Measurements from ENCODE around the gene RTN4R. TPM values are rescaled to one million over a fixed set of nuclear protein-coding genes. Genes with fewer than 3 reads are reported as not detected.

RTN4R gene
- total and polyA plus RNA-seq, 2 experiments from 2014 or later = 10.6 to 38.4 TPM

DNA sequence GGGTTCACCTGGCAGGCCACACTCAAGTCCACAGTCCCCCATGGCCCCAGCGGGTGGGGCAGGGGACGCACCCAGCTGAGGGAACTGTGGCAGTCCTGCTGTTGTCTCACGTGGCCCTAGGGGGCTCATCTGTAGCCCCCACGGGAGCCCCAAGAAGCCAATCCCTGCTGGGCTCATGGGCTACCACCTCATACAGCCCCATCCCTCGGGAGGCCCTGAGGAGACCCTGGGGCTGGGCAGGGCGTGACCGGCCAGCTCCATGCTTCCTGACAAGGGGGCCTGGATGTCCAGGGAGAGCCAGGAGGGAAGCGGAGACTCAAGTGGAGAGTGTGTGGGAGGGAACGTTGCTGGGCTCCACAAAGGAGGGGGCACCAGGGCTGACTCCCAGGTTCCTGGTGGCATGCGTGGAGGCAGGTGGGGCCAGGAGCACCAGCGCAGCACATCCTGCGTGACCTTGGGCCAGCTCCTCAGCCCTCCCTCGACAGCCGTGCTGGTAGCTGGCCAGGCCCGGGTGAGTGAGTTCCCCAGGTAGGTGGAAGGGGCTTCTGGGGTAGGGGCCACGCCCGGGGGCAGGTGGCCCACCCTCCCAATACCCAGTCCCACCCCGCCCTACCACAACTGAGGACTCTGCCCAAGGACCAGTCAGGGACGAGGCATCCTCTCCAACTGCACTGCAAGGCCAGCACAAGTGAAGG, 7.9 kb downstream of the RTN4R start:
- Mint-ChIP-seq H3K36me3 (ENCODE audit: low read depth) (no peaks in the 10 kb centered on the region), H3K27ac (no peak overlapping the region), H3K9me3 (no peaks in the 10 kb centered on the region), H3K4me1 (peaks cover 7% of the 10 kb centered on the region; the same call in 2 of the 3 replicates), H3K4me3 (no peak overlapping the region), H3K27me3 (ENCODE audit: insufficient read depth, low read depth, poor library complexity) (peaks cover 2% of the 10 kb centered on the region)
- no peak overlapping the region for H2AFZ ChIP-seq
- H3K27ac ChIP-seq (ENCODE audit: low read depth) = no peak overlapping the region
- H3K4me2 ChIP-seq = no peak overlapping the region
- H3K4me3 ChIP-seq = no peak overlapping the region
- no peaks in the 10 kb centered on the region for H3K27me3 ChIP-seq (ENCODE audit: insufficient read depth)
- H3F3A ChIP-seq (replicated peaks; ENCODE audit: low read depth) = no peaks in the 10 kb centered on the region
- no peaks in the 10 kb centered on the region; the same call in 1 of the 2 replicates for H4K20me1 ChIP-seq (replicated peaks; ENCODE audit: insufficient read depth)
- ATAC-seq (no peak), DNase-seq (ENCODE audit: low spot score) (no peak)
- H3K9me2 ChIP-seq (ENCODE audit: insufficient read depth) = no peaks in the 10 kb centered on the region
- no peaks in the 10 kb centered on the region for H3K4me1 ChIP-seq (ENCODE audit: insufficient read depth)
- no peak for TF ChIP-seq STAT1 (IDR thresholded peaks at IDR 0.05; ENCODE audit: unreplicated experiment)
- TF ChIP-seq NANOG (IDR thresholded peaks at IDR 0.05; ENCODE audit: borderline replicate concordance) = no peak
- no peak for TF ChIP-seq ZNF331 (CRISPR knock-in tag; IDR thresholded peaks at IDR 0.05; ENCODE audit: low read depth)
- no peak for TF ChIP-seq JUNB (IDR thresholded peaks at IDR 0.05; ENCODE audit: unreplicated experiment)
- TF ChIP-seq, protein P1, sequence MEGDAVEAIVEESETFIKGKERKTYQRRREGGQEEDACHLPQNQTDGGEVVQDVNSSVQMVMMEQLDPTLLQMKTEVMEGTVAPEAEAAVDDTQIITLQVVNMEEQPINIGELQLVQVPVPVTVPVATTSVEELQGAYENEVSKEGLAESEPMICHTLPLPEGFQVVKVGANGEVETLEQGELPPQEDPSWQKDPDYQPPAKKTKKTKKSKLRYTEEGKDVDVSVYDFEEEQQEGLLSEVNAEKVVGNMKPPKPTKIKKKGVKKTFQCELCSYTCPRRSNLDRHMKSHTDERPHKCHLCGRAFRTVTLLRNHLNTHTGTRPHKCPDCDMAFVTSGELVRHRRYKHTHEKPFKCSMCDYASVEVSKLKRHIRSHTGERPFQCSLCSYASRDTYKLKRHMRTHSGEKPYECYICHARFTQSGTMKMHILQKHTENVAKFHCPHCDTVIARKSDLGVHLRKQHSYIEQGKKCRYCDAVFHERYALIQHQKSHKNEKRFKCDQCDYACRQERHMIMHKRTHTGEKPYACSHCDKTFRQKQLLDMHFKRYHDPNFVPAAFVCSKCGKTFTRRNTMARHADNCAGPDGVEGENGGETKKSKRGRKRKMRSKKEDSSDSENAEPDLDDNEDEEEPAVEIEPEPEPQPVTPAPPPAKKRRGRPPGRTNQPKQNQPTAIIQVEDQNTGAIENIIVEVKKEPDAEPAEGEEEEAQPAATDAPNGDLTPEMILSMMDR (conservative IDR thresholded peaks at IDR 0.05; ENCODE audit: low read depth in 2 of 2) = no peak
- TF ChIP-seq EZH2 (IDR thresholded peaks at IDR 0.05; ENCODE audit: low read depth, unreplicated experiment) = no peak
- TF ChIP-seq EZH2phosphoT487 (IDR thresholded peaks at IDR 0.05; ENCODE audit: unreplicated experiment) = no peak
- TF ChIP-seq POLR2AphosphoS5 (IDR thresholded peaks at IDR 0.05; ENCODE audit: low read depth) = no peak
- no peak for TF ChIP-seq CREB1 (CRISPR knock-in tag; IDR thresholded peaks at IDR 0.05; ENCODE audit: low read depth)
- TF ChIP-seq, protein P2, sequence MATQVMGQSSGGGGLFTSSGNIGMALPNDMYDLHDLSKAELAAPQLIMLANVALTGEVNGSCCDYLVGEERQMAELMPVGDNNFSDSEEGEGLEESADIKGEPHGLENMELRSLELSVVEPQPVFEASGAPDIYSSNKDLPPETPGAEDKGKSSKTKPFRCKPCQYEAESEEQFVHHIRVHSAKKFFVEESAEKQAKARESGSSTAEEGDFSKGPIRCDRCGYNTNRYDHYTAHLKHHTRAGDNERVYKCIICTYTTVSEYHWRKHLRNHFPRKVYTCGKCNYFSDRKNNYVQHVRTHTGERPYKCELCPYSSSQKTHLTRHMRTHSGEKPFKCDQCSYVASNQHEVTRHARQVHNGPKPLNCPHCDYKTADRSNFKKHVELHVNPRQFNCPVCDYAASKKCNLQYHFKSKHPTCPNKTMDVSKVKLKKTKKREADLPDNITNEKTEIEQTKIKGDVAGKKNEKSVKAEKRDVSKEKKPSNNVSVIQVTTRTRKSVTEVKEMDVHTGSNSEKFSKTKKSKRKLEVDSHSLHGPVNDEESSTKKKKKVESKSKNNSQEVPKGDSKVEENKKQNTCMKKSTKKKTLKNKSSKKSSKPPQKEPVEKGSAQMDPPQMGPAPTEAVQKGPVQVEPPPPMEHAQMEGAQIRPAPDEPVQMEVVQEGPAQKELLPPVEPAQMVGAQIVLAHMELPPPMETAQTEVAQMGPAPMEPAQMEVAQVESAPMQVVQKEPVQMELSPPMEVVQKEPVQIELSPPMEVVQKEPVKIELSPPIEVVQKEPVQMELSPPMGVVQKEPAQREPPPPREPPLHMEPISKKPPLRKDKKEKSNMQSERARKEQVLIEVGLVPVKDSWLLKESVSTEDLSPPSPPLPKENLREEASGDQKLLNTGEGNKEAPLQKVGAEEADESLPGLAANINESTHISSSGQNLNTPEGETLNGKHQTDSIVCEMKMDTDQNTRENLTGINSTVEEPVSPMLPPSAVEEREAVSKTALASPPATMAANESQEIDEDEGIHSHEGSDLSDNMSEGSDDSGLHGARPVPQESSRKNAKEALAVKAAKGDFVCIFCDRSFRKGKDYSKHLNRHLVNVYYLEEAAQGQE (IDR thresholded peaks at IDR 0.05; ENCODE audit: unreplicated experiment) = no peak
- TF ChIP-seq ZNF114 (CRISPR knock-in tag; IDR thresholded peaks at IDR 0.05) = no peak
- TF ChIP-seq, protein P3, sequence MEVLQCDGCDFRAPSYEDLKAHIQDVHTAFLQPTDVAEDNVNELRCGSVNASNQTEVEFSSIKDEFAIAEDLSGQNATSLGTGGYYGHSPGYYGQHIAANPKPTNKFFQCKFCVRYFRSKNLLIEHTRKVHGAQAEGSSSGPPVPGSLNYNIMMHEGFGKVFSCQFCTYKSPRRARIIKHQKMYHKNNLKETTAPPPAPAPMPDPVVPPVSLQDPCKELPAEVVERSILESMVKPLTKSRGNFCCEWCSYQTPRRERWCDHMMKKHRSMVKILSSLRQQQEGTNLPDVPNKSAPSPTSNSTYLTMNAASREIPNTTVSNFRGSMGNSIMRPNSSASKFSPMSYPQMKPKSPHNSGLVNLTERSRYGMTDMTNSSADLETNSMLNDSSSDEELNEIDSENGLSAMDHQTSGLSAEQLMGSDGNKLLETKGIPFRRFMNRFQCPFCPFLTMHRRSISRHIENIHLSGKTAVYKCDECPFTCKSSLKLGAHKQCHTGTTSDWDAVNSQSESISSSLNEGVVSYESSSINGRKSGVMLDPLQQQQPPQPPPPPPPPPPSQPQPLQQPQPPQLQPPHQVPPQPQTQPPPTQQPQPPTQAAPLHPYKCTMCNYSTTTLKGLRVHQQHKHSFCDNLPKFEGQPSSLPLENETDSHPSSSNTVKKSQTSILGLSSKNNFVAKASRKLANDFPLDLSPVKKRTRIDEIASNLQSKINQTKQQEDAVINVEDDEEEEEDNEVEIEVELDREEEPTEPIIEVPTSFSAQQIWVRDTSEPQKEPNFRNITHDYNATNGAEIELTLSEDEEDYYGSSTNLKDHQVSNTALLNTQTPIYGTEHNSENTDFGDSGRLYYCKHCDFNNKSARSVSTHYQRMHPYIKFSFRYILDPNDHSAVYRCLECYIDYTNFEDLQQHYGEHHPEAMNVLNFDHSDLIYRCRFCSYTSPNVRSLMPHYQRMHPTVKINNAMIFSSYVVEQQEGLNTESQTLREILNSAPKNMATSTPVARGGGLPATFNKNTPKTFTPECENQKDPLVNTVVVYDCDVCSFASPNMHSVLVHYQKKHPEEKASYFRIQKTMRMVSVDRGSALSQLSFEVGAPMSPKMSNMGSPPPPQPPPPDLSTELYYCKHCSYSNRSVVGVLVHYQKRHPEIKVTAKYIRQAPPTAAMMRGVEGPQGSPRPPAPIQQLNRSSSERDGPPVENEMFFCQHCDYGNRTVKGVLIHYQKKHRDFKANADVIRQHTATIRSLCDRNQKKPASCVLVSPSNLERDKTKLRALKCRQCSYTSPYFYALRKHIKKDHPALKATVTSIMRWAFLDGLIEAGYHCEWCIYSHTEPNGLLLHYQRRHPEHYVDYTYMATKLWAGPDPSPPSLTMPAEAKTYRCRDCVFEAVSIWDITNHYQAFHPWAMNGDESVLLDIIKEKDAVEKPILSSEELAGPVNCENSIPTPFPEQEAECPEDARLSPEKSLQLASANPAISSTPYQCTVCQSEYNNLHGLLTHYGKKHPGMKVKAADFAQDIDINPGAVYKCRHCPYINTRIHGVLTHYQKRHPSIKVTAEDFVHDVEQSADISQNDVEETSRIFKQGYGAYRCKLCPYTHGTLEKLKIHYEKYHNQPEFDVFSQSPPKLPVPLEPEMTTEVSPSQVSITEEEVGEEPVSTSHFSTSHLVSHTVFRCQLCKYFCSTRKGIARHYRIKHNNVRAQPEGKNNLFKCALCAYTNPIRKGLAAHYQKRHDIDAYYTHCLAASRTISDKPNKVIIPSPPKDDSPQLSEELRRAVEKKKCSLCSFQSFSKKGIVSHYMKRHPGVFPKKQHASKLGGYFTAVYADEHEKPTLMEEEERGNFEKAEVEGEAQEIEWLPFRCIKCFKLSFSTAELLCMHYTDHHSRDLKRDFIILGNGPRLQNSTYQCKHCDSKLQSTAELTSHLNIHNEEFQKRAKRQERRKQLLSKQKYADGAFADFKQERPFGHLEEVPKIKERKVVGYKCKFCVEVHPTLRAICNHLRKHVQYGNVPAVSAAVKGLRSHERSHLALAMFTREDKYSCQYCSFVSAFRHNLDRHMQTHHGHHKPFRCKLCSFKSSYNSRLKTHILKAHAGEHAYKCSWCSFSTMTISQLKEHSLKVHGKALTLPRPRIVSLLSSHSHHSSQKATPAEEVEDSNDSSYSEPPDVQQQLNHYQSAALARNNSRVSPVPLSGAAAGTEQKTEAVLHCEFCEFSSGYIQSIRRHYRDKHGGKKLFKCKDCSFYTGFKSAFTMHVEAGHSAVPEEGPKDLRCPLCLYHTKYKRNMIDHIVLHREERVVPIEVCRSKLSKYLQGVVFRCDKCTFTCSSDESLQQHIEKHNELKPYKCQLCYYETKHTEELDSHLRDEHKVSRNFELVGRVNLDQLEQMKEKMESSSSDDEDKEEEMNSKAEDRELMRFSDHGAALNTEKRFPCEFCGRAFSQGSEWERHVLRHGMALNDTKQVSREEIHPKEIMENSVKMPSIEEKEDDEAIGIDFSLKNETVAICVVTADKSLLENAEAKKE (CRISPR knock-in tag; IDR thresholded peaks at IDR 0.05) = no peak
- TF ChIP-seq, protein P4, sequence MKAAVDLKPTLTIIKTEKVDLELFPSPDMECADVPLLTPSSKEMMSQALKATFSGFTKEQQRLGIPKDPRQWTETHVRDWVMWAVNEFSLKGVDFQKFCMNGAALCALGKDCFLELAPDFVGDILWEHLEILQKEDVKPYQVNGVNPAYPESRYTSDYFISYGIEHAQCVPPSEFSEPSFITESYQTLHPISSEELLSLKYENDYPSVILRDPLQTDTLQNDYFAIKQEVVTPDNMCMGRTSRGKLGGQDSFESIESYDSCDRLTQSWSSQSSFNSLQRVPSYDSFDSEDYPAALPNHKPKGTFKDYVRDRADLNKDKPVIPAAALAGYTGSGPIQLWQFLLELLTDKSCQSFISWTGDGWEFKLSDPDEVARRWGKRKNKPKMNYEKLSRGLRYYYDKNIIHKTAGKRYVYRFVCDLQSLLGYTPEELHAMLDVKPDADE (IDR thresholded peaks at IDR 0.05) = no peak
- H3K79me2 ChIP-seq (replicated peaks; ENCODE audit: insufficient read depth) = peaks cover 3% of the 10 kb centered on the region
- H3K36me3 ChIP-seq (ENCODE audit: insufficient read depth) = no peaks in the 10 kb centered on the region
